Mesodermal cell (in vitro differentiated cells): ENCODE data around the gene CTDSPL2.
"Not testable (repeated sequence)": the region's sequence is repeated elsewhere in the genome, so short reads cannot be mapped to it uniquely, and the experiment has no call there.

Experiments
- H3K27ac ChIP-seq: 2 replicates; pipeline ENCODE4 v1.7.0; 2013; ENCODE audit warnings: mild to moderate bottlenecking, low read depth, low read length, moderate library complexity; ENCODE audit not compliant: severe bottlenecking
- H3K36me3 ChIP-seq: 2 replicates; pipeline ENCODE4 v1.7.1; 2013; ENCODE audit warnings: mild to moderate bottlenecking, low read length, moderate library complexity; ENCODE audit not compliant: control insufficient read depth, insufficient read depth
- H3K4me1 ChIP-seq: one replicate; pipeline ENCODE4 v1.7.1; 2013; ENCODE audit warnings: mild to moderate bottlenecking, low read length; ENCODE audit not compliant: insufficient read depth, control insufficient read depth, poor library complexity, severe bottlenecking
- H3K4me3 ChIP-seq: 2 replicates; pipeline ENCODE4 v1.7.0; 2013; ENCODE audit warnings: low read length, control low read depth, mild to moderate bottlenecking; ENCODE audit not compliant: insufficient read depth, poor library complexity, severe bottlenecking; ENCODE audit errors: extremely low read depth
- H3K9me3 ChIP-seq: 2 replicates; pipeline ENCODE4 v1.7.1; 2013; ENCODE audit warnings: mild to moderate bottlenecking, low read length, moderate library complexity; ENCODE audit not compliant: control insufficient read depth
- WGBS, 2 experiments: methylation state at CpG; one replicate each; pipeline ENCODE4 v1.1.5; 2013; ENCODE audit warnings: missing lambda C conversion rate in 2 of 2; ENCODE audit not compliant: insufficient coverage in 2 of 2; 5-methylcytosine and 5-hydroxymethylcytosine counted together

The CTDSPL2 gene

GRCh38 chr15:44441095-44441501 lies 13.7 kb downstream of the CTDSPL2 start:
- peaks cover 8% of the 10 kb centered on the region for H3K36me3 ChIP-seq
- WGBS, 2 experiments = 60% methylated on average over 1 of the region's 5 CpGs; no CpG with 5 or more reads in 1 of the 2 experiments
- H3K27ac ChIP-seq = peak overlapping the region; percentile 32
- H3K9me3 ChIP-seq = no peaks in the 10 kb centered on the region
- no peak overlapping the region for H3K4me3 ChIP-seq
- no peaks in the 10 kb centered on the region for H3K4me1 ChIP-seq

GRCh38 chr15:44443515-44443914 lies 16.1 kb downstream of the CTDSPL2 start:
- Histone ChIP-seq H3K9me3 (no peaks in the 10 kb centered on the region), H3K27ac (no peak overlapping the region), H3K4me1 (no peaks in the 10 kb centered on the region), H3K36me3 (peaks cover 17% of the 10 kb centered on the region), H3K4me3 (no peak overlapping the region)
- 80% methylated on average over 1 of the region's 3 CpGs; no CpG with 5 or more reads in 1 of the 2 experiments for WGBS, 2 experiments

- H3K36me3 ChIP-seq = peaks cover 21% of the 10 kb centered on the region
- no peaks in the 10 kb centered on the region for H3K4me1 ChIP-seq
- H3K9me3 ChIP-seq = no peaks in the 10 kb centered on the region
- H3K4me3 ChIP-seq = no peak overlapping the region
- H3K27ac ChIP-seq = no peak overlapping the region
- 94 to 99% methylated on average over 11 of the region's 11 CpGs for WGBS, 2 experiments
These were observed 20.4 kb downstream of the CTDSPL2 start for GRCh38 chr15:44447772-44448376.

GRCh38 chr15:44450172-44450571 lies 22.7 kb downstream of the CTDSPL2 start:
- H3K4me1 ChIP-seq = no peaks in the 10 kb centered on the region
- peaks cover 17% of the 10 kb centered on the region for H3K36me3 ChIP-seq
- no peaks in the 10 kb centered on the region for H3K9me3 ChIP-seq
- no peak overlapping the region for H3K27ac ChIP-seq
- no CpG with 5 or more reads among the region's 1 CpG for WGBS, 2 experiments
- H3K4me3 ChIP-seq = no peak overlapping the region

GRCh38 chr15:44453578-44454283 lies 26.3 kb downstream of the CTDSPL2 start:
- H3K4me1 ChIP-seq = not testable (repeated sequence)
- WGBS, 2 experiments = no CpG with 5 or more reads among the region's 6 CpGs
- peaks cover 10% of the 10 kb centered on the region for H3K36me3 ChIP-seq

GRCh38 chr15:44458429-44458828 lies 31.0 kb downstream of the CTDSPL2 start:
- no peaks in the 10 kb centered on the region for H3K9me3 ChIP-seq
- H3K36me3 ChIP-seq = peaks cover 37% of the 10 kb centered on the region
- no CpG with 5 or more reads among the region's 4 CpGs for WGBS, 2 experiments
- H3K4me1 ChIP-seq = no peaks in the 10 kb centered on the region
- no peak overlapping the region for H3K4me3 ChIP-seq
- H3K27ac ChIP-seq = no peak overlapping the region

More at GRCh38 chr15:44453578-44454283, 26.3 kb downstream of the CTDSPL2 start:
- not testable (repeated sequence) for H3K9me3 ChIP-seq, H3K4me3 ChIP-seq, H3K27ac ChIP-seq

GRCh38 chr15:44468709-44469385 lies 41.4 kb downstream of the CTDSPL2 start:
- Histone ChIP-seq H3K9me3 (no peaks in the 10 kb centered on the region), H3K4me3 (no peak overlapping the region), H3K27ac (no peak overlapping the region), H3K4me1 (no peaks in the 10 kb centered on the region), H3K36me3 (peaks cover 60% of the 10 kb centered on the region)
- WGBS, 2 experiments = 100% methylated on average over 1 of the region's 3 CpGs; no CpG with 5 or more reads in 1 of the 2 experiments

- Histone ChIP-seq H3K27ac (no peak overlapping the region), H3K4me1 (no peaks in the 10 kb centered on the region), H3K9me3 (no peaks in the 10 kb centered on the region), H3K4me3 (no peak overlapping the region), H3K36me3 (peaks cover 45% of the 10 kb centered on the region)
- 100% methylated on average over 1 to 2 of the region's 2 CpGs for WGBS, 2 experiments
These were observed 44.5 kb downstream of the CTDSPL2 start for GRCh38 chr15:44471885-44472455.

GRCh38 chr15:44479343-44479742 lies 51.9 kb downstream of the CTDSPL2 start:
- no peaks in the 10 kb centered on the region for H3K4me1 ChIP-seq
- H3K4me3 ChIP-seq = no peak overlapping the region
- no peaks in the 10 kb centered on the region for H3K9me3 ChIP-seq
- WGBS, 2 experiments = no CpG with 5 or more reads among the region's 2 CpGs
- H3K27ac ChIP-seq = no peak overlapping the region
- H3K36me3 ChIP-seq = peaks cover 17% of the 10 kb centered on the region

GRCh38 chr15:44482090-44482489 lies 54.7 kb downstream of the CTDSPL2 start:
- Histone ChIP-seq H3K4me3 (no peak overlapping the region), H3K4me1 (no peaks in the 10 kb centered on the region), H3K9me3 (no peaks in the 10 kb centered on the region), H3K27ac (no peak overlapping the region), H3K36me3 (peaks cover 19% of the 10 kb centered on the region)
- WGBS, 2 experiments = 90 to 92% methylated on average over 2 of the region's 2 CpGs
